Stimulated activated naive CD8-positive, alpha-beta T cell treated with anti-CD3 and anti-CD28 coated beads, Interleukin-15, amount 100 ng/mL, for 72 hours (primary cell): ENCODE measurements around the gene CEP112.
A peak's percentile ranks its signal among the peaks of the same experiment; 100 is the strongest.

Experiments
- ATAC-seq: fragments of 150-1000 bp; cut with Tn5 transposase; 2 replicates; pipeline ENCODE4 v1.10.0; 2021; ENCODE audit warnings: mild to moderate bottlenecking, moderate library complexity
- DNase-seq, 2 donors: peaks; one replicate each; pipeline ENCODE4 v3.0.0; 2021 to 2022
- H3K27ac Mint-ChIP-seq, 2 donors: one replicate each; pipeline ENCODE4 v1.8.0; 2022; ENCODE audit warnings: mild to moderate bottlenecking in 2 of 2, mixed read lengths in 2 of 2, moderate library complexity in 2 of 2
- H3K27me3 Mint-ChIP-seq: one replicate; pipeline ENCODE4 v1.8.0; 2022; ENCODE audit warnings: mixed read lengths
- H3K4me1 Mint-ChIP-seq: one replicate; pipeline ENCODE4 v1.8.0; 2022; ENCODE audit warnings: mild to moderate bottlenecking, mixed read lengths
- H3K4me3 Mint-ChIP-seq, 2 donors: one replicate each; pipeline ENCODE4 v1.8.0; 2022; ENCODE audit warnings: mild to moderate bottlenecking in 2 of 2, mixed read lengths in 2 of 2, moderate library complexity in 1 of 2
- H3K9me3 Mint-ChIP-seq, 2 donors: one replicate each; pipeline ENCODE4 v1.8.0; 2022; ENCODE audit warnings: mixed read lengths in 2 of 2

The CEP112 gene

GRCh38 chr17:65593092-65593854 is 598.7 kb downstream of the CEP112 start:
- peak in 1 of 2 donors; percentile 7 for DNase-seq
- Mint-ChIP-seq H3K4me1 (peaks cover 40% of the 10 kb centered on the region), H3K27ac (peak overlapping the region in 1 of 2 donors; percentile 89), H3K27me3 (peaks cover 8% of the 10 kb centered on the region), H3K4me3 (peak overlapping the region; percentile 80 to 88), H3K9me3 (no peaks in the 10 kb centered on the region)
- peak; percentile 14 for ATAC-seq

GRCh38 chr17:65592125-65592965 is 599.6 kb downstream of the CEP112 start:
- no peak for ATAC-seq
- Mint-ChIP-seq H3K27me3 (peaks cover 8% of the 10 kb centered on the region), H3K4me1 (peaks cover 47% of the 10 kb centered on the region), H3K9me3 (no peaks in the 10 kb centered on the region), H3K4me3 (peak overlapping the region; percentile 79 to 88), H3K27ac (no peak overlapping the region)
- DNase-seq: no peak

- Mint-ChIP-seq H3K4me3 (no peak overlapping the region), H3K27me3 (peaks cover 7% of the 10 kb centered on the region), H3K27ac (no peak overlapping the region), H3K4me1 (peaks cover 52% of the 10 kb centered on the region), H3K9me3 (no peaks in the 10 kb centered on the region)
- DNase-seq: no peak
- ATAC-seq: no peak
Observed at GRCh38 chr17:65589321-65589720, 602.6 kb downstream of the CEP112 start.

- Mint-ChIP-seq H3K4me1 (peaks cover 49% of the 10 kb centered on the region), H3K27me3 (no peaks in the 10 kb centered on the region), H3K9me3 (no peaks in the 10 kb centered on the region), H3K27ac (no peak overlapping the region), H3K4me3 (no peak overlapping the region)
- DNase-seq (no peak), ATAC-seq (no peak)
Observed at GRCh38 chr17:65588181-65588808, 603.6 kb downstream of the CEP112 start.

- no peak for DNase-seq
- Mint-ChIP-seq H3K9me3 (no peaks in the 10 kb centered on the region), H3K27me3 (no peaks in the 10 kb centered on the region), H3K4me3 (no peak overlapping the region), H3K4me1 (peaks cover 43% of the 10 kb centered on the region), H3K27ac (no peak overlapping the region)
- ATAC-seq: no peak
Observed at GRCh38 chr17:65587534-65588180, 604.3 kb downstream of the CEP112 start.

GRCh38 chr17:65586899-65587298 is 605.0 kb downstream of the CEP112 start:
- no peaks in the 10 kb centered on the region for H3K9me3 Mint-ChIP-seq
- no peak for DNase-seq
- H3K4me1 Mint-ChIP-seq: peaks cover 40% of the 10 kb centered on the region
- peak overlapping the region in 1 of 2 donors; percentile 68 for H3K27ac Mint-ChIP-seq
- ATAC-seq: no peak
- no peaks in the 10 kb centered on the region for H3K27me3 Mint-ChIP-seq
- no peak overlapping the region for H3K4me3 Mint-ChIP-seq
